OCI-LY3 (cell line): Measurements from ENCODE around the gene ZNF57.

Experiments used
- EZH2phosphoT487 ChIP-seq: fragments of 200-600 bp; shearing (Covaris generic); IDR thresholded peaks from 2 replicates; pipeline ENCODE4 v1.6.1; 2018; ENCODE audit warnings: antibody characterized with exemption, mixed run types, low read depth
- TF ChIP-seq, protein P1 (sequence below): fragments of 200-600, 300-600 bp; sonication (generic); IDR thresholded peaks from 2 replicates; pipeline ENCODE4 v1.5.1; 2014; ENCODE audit warnings: antibody characterized with exemption, low read length, low read depth

- TF ChIP-seq, protein P1, sequence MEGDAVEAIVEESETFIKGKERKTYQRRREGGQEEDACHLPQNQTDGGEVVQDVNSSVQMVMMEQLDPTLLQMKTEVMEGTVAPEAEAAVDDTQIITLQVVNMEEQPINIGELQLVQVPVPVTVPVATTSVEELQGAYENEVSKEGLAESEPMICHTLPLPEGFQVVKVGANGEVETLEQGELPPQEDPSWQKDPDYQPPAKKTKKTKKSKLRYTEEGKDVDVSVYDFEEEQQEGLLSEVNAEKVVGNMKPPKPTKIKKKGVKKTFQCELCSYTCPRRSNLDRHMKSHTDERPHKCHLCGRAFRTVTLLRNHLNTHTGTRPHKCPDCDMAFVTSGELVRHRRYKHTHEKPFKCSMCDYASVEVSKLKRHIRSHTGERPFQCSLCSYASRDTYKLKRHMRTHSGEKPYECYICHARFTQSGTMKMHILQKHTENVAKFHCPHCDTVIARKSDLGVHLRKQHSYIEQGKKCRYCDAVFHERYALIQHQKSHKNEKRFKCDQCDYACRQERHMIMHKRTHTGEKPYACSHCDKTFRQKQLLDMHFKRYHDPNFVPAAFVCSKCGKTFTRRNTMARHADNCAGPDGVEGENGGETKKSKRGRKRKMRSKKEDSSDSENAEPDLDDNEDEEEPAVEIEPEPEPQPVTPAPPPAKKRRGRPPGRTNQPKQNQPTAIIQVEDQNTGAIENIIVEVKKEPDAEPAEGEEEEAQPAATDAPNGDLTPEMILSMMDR: no peak
- TF ChIP-seq EZH2phosphoT487: no peak
These were observed 23.1 kb upstream of the ZNF57 start for GRCh38 chr19:2877398-2878331.
